ENCODE results near the gene UQCRQ. TPM values are rescaled to one million over a fixed set of nuclear protein-coding genes. Genes with fewer than 3 reads are reported as not detected.
A peak's percentile ranks its signal among the peaks of the same experiment; 100 is the strongest.

Gene UQCRQ
- total and polyA plus RNA-seq, 2 of the 13 experiments (the other 11 are each of a cell fraction or from before 2014, with no cell fraction given), result 257 to 575 TPM

- TF ChIP-seq PRDM10 (CRISPR knock-in tag; IDR thresholded peaks at IDR 0.05; ENCODE audit: low read depth), result peak; percentile 100
- no peak for TF ChIP-seq KIAA2018 (CRISPR knock-in tag; IDR thresholded peaks at IDR 0.05; ENCODE audit: borderline replicate concordance)
- 0 out of 2 replicates have a peak, but pooled peaks have one; percentile 40 for TF ChIP-seq ZFP90 (CRISPR knock-in tag; IDR thresholded peaks at IDR 0.05; ENCODE audit: borderline replicate concordance)
- no peak for TF ChIP-seq CHD2 (IDR thresholded peaks at IDR 0.05; ENCODE audit: low read depth, low read length)
- no peak for TF ChIP-seq MEIS1 (CRISPR knock-in tag; IDR thresholded peaks at IDR 0.05; ENCODE audit: borderline replicate concordance)
- TF ChIP-seq ZBTB7A (CRISPR knock-in tag; IDR thresholded peaks at IDR 0.05), result 0 out of 2 replicates have a peak, but pooled peaks have one; percentile 18
- TF ChIP-seq AHDC1 (CRISPR knock-in tag; IDR thresholded peaks at IDR 0.05; ENCODE audit: borderline replicate concordance), result no peak
- TF ChIP-seq ZBTB1 (CRISPR knock-in tag; IDR thresholded peaks at IDR 0.05; ENCODE audit: borderline replicate concordance), result no peak
- TF ChIP-seq ZFP1 (CRISPR knock-in tag; IDR thresholded peaks at IDR 0.05), result peak; percentile 65; the same call in 1 of the 2 replicates
- TF ChIP-seq CEBPG (CRISPR knock-in tag; IDR thresholded peaks at IDR 0.05), result peak; percentile 79
These were observed at the start of gene UQCRQ, which contains the start of gene GDF9 (continued) for GRCh38 chr5:132866342-132867045.
